ENCODE measurements around the gene RNU6-7. TPM values are rescaled to one million over a fixed set of nuclear protein-coding genes. Genes with fewer than 3 reads are reported as not detected.

The RNU6-7 gene
- total and polyA plus RNA-seq, 2 donors (not counting 3 experiments of a cell fraction or from before 2014, with no cell fraction given), result not detected

- ChIA-PET POLR2A (no interaction called here), CTCF (interaction anchor here (0.8 to 1.0 kb wide), 2 partner anchors 48 to 307 kb away, joined by 3 read pairs; no protein-coding TSS in a partner anchor)
- H3K27ac ChIP-seq (ENCODE audit: insufficient read depth, low read depth, low read length), result no peak overlapping the region
These were observed 4.7 kb downstream of the RNU6-7 start for GRCh38 chr14:32206552-32206951.

More at GRCh38 chr14:32206552-32206951, 4.7 kb downstream of the RNU6-7 start:
- Histone ChIP-seq H3K4me1 (ENCODE audit: control insufficient read depth, extremely low read depth, insufficient read depth, low read length) (peaks cover 12% of the 10 kb centered on the region), H3K79me2 (ENCODE audit: control insufficient read depth, insufficient read depth, low read length) (no peaks in the 10 kb centered on the region), H3K36me3 (ENCODE audit: control insufficient read depth in 2 of 2, extremely low read depth in 1 of 2, insufficient read depth in 2 of 2, low read length in 2 of 2) (no peaks in the 10 kb centered on the region), H3K9me1 (replicated peaks; ENCODE audit: control insufficient read depth, extremely low read depth, insufficient read depth, low read length) (no peaks in the 10 kb centered on the region), H3K9ac (replicated peaks; ENCODE audit: extremely low read depth, insufficient read depth, low read length) (no peak overlapping the region), H3K4me3 (replicated peaks in 1 of 3; ENCODE audit: insufficient read depth in 1 of 3, low read depth in 1 of 3, low read length in 3 of 3) (no peak overlapping the region), H2AFZ (ENCODE audit: low read depth, low read length) (no peak overlapping the region), H3K27me3 (ENCODE audit: control insufficient read depth in 2 of 2, insufficient read depth in 2 of 2, low read length in 2 of 2) (peaks cover 10 to 20% of the 10 kb centered on the region in 2 experiments), H3K9me3 (replicated peaks; ENCODE audit: control insufficient read depth, insufficient read depth, low read length) (no peaks in the 10 kb centered on the region), H4K20me1 (replicated peaks; ENCODE audit: control insufficient read depth, extremely low read depth, insufficient read depth, low read length) (no peaks in the 10 kb centered on the region), H3K4me2 (ENCODE audit: insufficient read depth, low read length) (no peak overlapping the region)
- BruUV-seq (replicated peaks), result no TSS peak
- intact Hi-C loops (cut with micrococcal nuclease) (no loop called here), dilution Hi-C loops (cut with MboI; ENCODE audit: extremely low pct_ligation_motif_present, low sequenced_read_pairs) (no loop called here)
- no peak for TF ChIP-seq MYC (IDR thresholded peaks at IDR 0.05; ENCODE audit: low read depth, low read length)
- no peak for TF ChIP-seq GATA2 (IDR thresholded peaks at IDR 0.05; ENCODE audit: insufficient read depth, insufficient read length, low read depth, low read length)
- TF ChIP-seq JUN (IDR thresholded peaks at IDR 0.05; ENCODE audit: borderline replicate concordance, insufficient read depth, insufficient read length, low read depth), result no peak
- TF ChIP-seq MAX (IDR thresholded peaks at IDR 0.05; ENCODE audit: insufficient read depth, insufficient read length), result no peak
- no peak for TF ChIP-seq POLR2AphosphoS5 (IDR thresholded peaks at IDR 0.05; ENCODE audit: insufficient read depth, low read depth, low read length)
- no peak for TF ChIP-seq FOS (IDR thresholded peaks at IDR 0.05; ENCODE audit: borderline replicate concordance, insufficient read depth, low read length)
- TF ChIP-seq CTCF (IDR thresholded peaks at IDR 0.05; ENCODE audit: extremely low read depth in 1 of 2, insufficient read depth in 1 of 2, low read depth in 1 of 2, low read length in 2 of 2), result no peak
- TF ChIP-seq POLR2A (IDR thresholded peaks at IDR 0.05; ENCODE audit: low read depth, low read length), result no peak
- no peak for TF ChIP-seq EZH2 (IDR thresholded peaks at IDR 0.05; ENCODE audit: borderline replicate concordance, low read depth, low read length, severe bottlenecking)
- FAIRE-seq, result no peak
- DNase-seq (ENCODE audit: low read depth, low spot score), result no peak

Measured in endothelial cell of umbilical vein (primary cell).